DOHH2 (cell line): Measurements from ENCODE around the gene AMER3.

Experiments used
- CTCF ChIP-seq: fragments of 200-600 bp; sonication (generic); IDR thresholded peaks from one replicate; pipeline ENCODE4 v1.5.1; 2014; ENCODE audit warnings: antibody characterized with exemption, mild to moderate bottlenecking, low read depth, low read length; ENCODE audit not compliant: poor library complexity, severe bottlenecking
- EZH2phosphoT487 ChIP-seq: fragments of 200-600 bp; sonication (generic); IDR thresholded peaks from 2 replicates; pipeline ENCODE4 v1.6.1; 2017; ENCODE audit warnings: borderline replicate concordance, mild to moderate bottlenecking, antibody characterized with exemption, low read length, moderate library complexity, mixed read lengths

GRCh38 chr2:130749078-130749477, 6.3 kb upstream of the AMER3 start:
- TF ChIP-seq CTCF (no peak), EZH2phosphoT487 (no peak)
